Inferior parietal cortex (tissue), 1 donor: ENCODE results near the gene CHRM2.
"Not testable (repeated sequence)": the region's sequence is repeated elsewhere in the genome, so short reads cannot be mapped to it uniquely, and the experiment has no call there.

Experiments used
- DNase-seq: peaks from one replicate; pipeline ENCODE4 v3.0.0-alpha.2; 2016; ENCODE audit errors: extremely low spot score

Gene CHRM2

GRCh38 chr7:136868496-136869000 lies at the start of gene CHRM2:
Gene CHRM2, plus strand, starts transcription at chr7:136868652. Its CDS starts 146,214 bp downstream, at chr7:137014866.
- DNase-seq, result no peak

GRCh38 chr7:136831398-136831797 lies 37.1 kb upstream of the CHRM2 start:
- DNase-seq, result not testable (repeated sequence)

GRCh38 chr7:136845899-136846465 lies 22.5 kb upstream of the CHRM2 start:
- no peak for DNase-seq

- DNase-seq, result no peak
These were observed 20.6 kb upstream of the CHRM2 start for GRCh38 chr7:136847858-136848257.

GRCh38 chr7:136853654-136854053 lies 14.8 kb upstream of the CHRM2 start:
- no peak for DNase-seq

GRCh38 chr7:136857573-136857972 lies 10.9 kb upstream of the CHRM2 start:
- DNase-seq, result no peak

- DNase-seq, result no peak
These were observed 8.6 kb upstream of the CHRM2 start for GRCh38 chr7:136859803-136860202.

GRCh38 chr7:136865236-136865635 lies 3.2 kb upstream of the CHRM2 start:
- no peak for DNase-seq

GRCh38 chr7:136865777-136866176 lies 2.7 kb upstream of the CHRM2 start:
- DNase-seq, result no peak

- DNase-seq, result no peak
These were observed 829 bp downstream of the CHRM2 start for GRCh38 chr7:136869001-136869961.

GRCh38 chr7:136869991-136870865 lies 1.8 kb downstream of the CHRM2 start:
- no peak for DNase-seq

- no peak for DNase-seq
These were observed 2.5 kb downstream of the CHRM2 start for GRCh38 chr7:136870866-136871487.

GRCh38 chr7:136874393-136875032 lies 6.1 kb downstream of the CHRM2 start:
- DNase-seq, result no peak

GRCh38 chr7:136877509-136877908 lies 9.1 kb downstream of the CHRM2 start:
- DNase-seq, result no peak

GRCh38 chr7:136877990-136878389 lies 9.5 kb downstream of the CHRM2 start:
- no peak for DNase-seq

GRCh38 chr7:136878878-136879277 lies 10.4 kb downstream of the CHRM2 start:
- no peak for DNase-seq

- DNase-seq, result no peak
These were observed 14.6 kb downstream of the CHRM2 start for GRCh38 chr7:136883046-136883445.

GRCh38 chr7:136884492-136884891 lies 16.0 kb downstream of the CHRM2 start:
- no peak for DNase-seq

GRCh38 chr7:136887317-136887716 lies 18.9 kb downstream of the CHRM2 start:
- DNase-seq, result no peak

GRCh38 chr7:136890399-136890798 lies 21.9 kb downstream of the CHRM2 start:
- DNase-seq, result no peak

GRCh38 chr7:136891850-136892249 lies 23.4 kb downstream of the CHRM2 start:
- no peak for DNase-seq
